HG02840 (cell line): ENCODE results near the gene WDR49.

Experiments
- ATAC-seq: cut with Tn5 transposase; IDR thresholded peaks from one replicate; pipeline ENCODE4 v1.9.1; 2021; ENCODE audit warnings: mild to moderate bottlenecking, moderate library complexity, moderate number of reproducible peaks; ENCODE audit not compliant: unreplicated experiment, low FRiP score

Gene WDR49

DNA sequence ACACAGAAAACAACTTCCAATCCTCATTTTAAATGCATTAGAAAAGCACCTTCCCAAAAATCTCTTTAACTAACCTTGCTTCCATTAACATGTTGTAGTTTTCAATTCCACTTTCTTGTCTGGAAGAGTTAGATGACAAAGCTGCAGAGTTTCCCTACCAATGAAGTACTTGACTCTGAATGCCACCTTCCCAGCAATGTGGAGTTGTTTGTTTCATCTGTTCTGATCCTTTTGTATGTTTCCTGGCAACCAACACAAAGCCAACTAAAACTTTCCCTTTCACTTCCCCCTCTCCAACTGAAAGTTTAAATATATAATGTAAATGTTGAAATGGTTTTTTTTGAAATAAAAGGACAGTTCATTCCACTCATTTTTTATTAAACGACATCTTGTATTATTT lies at the start of gene WDR49:
TSS of gene WDR49 (minus strand) at position 183 of the 400 bp plus-strand sequence. CDS start 517 bp downstream, outside the sequence.
- no peak for ATAC-seq

GRCh38 chr3:167700926-167701325 lies 47.2 kb upstream of the WDR49 start:
- no peak for ATAC-seq

GRCh38 chr3:167700046-167700445 lies 46.3 kb upstream of the WDR49 start:
- no peak for ATAC-seq

- no peak for ATAC-seq
Measured at GRCh38 chr3:167694121-167694520, 40.4 kb upstream of the WDR49 start.

GRCh38 chr3:167691366-167691765 lies 37.6 kb upstream of the WDR49 start:
- ATAC-seq, result peak; percentile 100

DNA sequence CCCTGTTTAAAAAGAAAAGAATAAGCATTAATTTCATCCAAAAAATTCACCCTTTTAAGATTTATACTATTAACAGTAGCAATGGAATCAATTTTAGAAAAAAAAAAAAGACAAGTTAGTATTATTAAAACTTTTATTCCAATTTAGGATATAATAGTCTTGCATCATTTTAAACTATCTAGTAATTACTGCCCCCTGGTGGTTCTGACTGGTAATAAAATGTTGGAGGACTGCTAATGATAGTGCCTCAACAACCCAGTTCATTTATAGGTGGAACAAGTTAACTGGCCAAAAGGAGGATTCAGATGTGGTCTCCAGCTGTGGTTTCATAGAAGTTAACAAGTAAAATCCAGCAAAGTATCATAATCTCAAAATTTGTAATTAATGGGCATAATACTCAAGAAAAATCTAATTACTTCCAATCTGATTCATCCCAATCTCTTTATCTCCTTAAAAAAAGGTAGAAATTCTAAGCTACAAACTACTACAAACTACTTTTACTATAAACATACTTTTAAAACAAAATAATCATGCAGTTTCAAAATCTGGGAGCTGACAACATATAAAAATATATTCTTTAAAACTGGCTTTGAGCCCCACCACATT lies 30.7 kb upstream of the WDR49 start:
- peak; percentile 68 for ATAC-seq

GRCh38 chr3:167679526-167679925 lies 25.8 kb upstream of the WDR49 start:
- ATAC-seq, result no peak

DNA sequence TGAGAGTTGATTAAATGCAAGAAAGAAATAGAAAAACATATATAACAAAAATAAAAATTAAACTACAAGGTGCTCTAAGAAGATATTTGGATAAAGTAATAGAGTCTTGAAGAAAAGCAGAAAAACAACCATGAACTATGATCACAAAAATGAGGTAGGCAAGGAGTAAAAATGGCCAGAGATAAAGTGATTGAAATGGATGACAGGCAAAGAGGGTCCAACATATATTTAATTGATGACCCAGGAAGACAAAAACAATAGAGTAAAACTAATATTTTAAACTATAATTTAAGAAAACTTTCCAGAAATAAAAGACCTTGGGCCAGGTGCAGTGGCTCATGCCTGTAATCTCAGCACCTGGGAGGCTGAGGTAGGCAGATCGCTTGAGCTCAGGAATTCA lies 22.1 kb upstream of the WDR49 start:
- ATAC-seq, result no peak

DNA sequence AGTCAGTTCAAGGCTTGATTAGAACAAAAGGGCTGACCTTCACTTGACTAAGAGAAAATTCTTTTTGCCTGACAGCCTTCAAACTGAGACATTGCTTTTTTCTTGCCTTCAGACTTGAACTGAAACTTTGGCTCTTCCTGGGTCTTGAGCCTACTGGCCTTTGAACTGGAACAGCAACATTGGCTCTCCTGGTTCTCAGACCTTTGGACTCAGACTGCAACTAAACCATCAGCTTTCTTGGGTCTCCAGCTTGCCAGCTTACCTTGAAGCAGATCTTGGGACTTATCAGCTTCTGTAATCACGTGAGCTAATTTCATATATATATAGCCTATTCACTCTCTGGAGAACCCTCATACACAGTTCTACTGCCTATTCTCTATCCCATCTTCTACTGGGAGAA lies 19.5 kb upstream of the WDR49 start:
- ATAC-seq, result no peak

- no peak for ATAC-seq
Measured at GRCh38 chr3:167671878-167672427, 18.2 kb upstream of the WDR49 start.

- ATAC-seq, result no peak
Measured at GRCh38 chr3:167669699-167670098, 16.0 kb upstream of the WDR49 start.

DNA sequence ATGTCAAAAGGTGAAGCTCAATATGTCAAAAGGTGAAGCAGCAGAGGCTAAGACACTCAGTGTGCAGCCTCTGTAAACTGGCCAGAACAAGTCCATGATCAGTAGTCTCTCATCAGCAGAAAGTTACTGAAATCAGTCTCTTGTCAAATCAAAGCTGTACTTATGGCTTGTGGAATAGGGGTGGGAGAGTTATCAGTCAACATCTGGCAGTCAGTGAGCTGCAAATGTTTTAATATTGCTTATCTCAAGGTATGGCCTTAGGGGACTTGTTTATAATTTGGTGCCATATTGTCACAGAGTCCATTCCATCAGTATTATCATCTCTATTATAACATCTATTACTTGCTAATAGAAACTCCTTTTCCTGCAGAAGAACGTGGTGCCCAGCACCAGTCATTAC lies 14.9 kb upstream of the WDR49 start:
- ATAC-seq, result no peak

DNA sequence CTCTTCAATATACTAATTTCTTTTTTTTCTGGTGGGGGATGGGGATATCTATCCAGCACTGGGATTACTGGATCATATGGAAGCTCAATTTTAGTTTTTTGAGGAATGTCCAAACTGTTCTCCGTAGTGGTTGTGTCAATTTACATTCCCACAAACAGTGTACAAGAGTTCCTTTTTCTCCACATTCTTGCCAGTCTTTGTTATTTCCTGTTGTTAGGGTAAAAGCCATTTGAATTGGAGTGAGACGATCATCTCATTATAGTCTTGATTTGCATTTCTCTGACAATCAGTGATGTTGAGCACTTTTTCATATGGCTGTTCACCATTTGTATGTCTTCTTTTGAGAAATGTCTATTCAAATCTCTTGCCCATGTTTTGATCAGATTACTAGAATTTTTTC lies 12.8 kb upstream of the WDR49 start:
- ATAC-seq, result no peak

GRCh38 chr3:167662919-167663400 lies 9.2 kb upstream of the WDR49 start:
- ATAC-seq, result no peak

DNA sequence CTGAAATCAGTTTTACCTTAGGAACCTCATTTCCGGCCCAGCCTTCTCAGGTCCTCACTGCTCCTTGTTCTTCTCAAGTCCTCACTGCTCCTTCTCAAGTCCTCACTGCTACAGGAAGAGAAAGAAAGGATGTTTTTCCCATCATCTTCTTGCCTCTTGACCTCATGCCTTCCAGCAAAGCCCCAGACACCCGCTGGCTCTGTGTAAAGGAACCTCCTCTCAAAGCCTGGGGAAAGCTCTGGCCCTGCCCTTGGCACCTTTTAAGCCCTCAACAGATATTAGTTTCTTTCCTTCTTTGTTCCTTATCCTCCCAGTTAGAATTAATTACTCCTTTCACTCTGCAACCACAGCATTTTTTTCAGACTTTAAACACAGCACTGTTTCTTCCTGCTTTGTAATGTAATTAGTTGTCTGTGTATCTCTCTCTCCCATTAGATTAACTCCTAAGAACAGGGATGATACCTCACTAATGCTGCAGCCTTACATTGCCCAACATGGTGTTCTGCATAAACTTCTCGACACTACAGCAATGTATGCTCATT lies 4.0 kb upstream of the WDR49 start:
- no peak for ATAC-seq

GRCh38 chr3:167656821-167657220 lies 3.1 kb upstream of the WDR49 start:
- ATAC-seq, result no peak

DNA sequence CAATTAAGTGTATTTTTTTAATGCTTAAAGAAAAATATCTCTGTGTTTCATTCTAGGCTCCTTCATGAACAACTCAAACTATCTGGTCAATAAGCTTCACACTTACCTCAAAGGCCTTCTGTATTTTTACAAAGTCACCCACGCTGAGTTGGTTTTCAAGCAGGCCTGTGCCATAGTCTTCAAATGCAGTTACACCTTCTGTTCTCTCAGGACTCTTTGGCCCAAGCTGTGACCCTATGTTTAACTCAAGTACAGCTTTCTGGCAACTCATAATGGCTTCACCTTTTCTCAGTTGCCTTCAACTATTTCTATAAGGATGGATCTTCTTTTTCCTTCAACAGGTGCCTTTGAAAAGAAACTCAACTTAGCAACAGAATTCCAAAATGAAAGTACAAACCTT lies 587 bp downstream of the WDR49 start:
- ATAC-seq, result no peak

- no peak for ATAC-seq
Measured at GRCh38 chr3:167651826-167652225, 1.9 kb downstream of the WDR49 start.

DNA sequence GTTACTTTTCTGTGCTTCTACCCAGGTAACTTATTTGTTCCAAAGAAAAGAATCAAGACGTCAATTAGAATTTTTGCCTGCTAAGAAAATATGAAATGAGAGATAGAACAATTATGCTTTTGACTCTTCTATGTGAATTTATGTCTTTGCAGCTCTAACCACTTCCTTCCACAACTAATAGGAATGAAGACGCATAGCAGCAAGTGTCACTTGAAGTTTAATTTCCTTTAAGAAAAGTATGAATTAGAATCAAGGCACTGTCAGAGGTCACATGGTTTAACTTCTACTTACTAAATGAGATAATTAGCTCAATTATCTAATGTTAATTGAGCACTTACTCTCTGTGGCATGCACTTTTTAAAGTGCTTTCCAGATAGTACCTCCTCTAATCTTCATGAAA lies 3.3 kb downstream of the WDR49 start:
- ATAC-seq, result no peak

DNA sequence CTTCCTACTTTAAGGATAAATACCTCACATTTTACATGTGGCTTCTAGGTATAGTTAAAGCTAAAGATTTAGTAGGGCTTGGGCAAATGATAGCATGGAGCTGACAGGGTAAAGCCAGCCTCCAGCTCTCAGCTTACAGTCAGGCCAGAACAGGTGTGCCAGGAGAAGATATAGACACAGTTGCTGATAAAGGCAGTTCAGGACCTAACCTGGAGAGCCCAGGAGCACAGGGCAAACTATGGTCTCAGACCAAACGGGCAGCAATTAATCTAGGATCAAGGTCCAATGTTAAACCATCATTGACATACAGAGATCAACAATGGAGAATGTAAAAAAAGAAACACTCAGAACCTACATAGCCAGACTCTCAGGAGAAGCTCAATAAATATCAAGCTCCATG lies 4.0 kb downstream of the WDR49 start:
- ATAC-seq, result no peak

- ATAC-seq, result no peak
Measured at GRCh38 chr3:167644611-167645010, 9.1 kb downstream of the WDR49 start.

DNA sequence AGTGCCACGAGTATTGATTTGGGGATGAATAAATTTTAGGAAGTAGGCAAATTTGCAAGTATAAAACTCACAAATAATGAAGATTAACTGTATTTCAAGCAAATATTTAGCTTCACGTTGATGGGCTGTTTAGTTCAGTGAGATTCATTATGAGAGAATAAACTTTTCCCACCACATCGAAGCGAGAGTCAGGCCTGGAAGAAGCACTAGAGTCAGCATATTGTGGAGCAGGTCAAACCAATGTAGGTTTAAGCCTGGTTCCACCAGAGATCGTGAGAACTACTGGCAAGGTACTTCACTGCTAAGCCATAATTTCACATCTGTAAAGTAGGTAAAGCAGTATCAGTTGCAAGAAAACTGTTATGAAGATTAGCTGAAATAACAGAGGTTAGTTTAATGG lies 22.3 kb downstream of the WDR49 start:
- no peak for ATAC-seq
